SK-N-SH treated with all-trans-retinoic acid at 6 μM for 48 hours (cell line): ENCODE measurements around the gene RHOXF1.

Source experiments
- ATAC-seq: fragments of 200-7000 bp; cut with Tn5 transposase; 3 replicates; pipeline ENCODE4 v1.9.1; 2020; ENCODE audit warnings: mild to moderate bottlenecking, moderate library complexity
- ARNTL ChIP-seq: fragments of 450-650 bp; formaldehyde crosslinking; IDR thresholded peaks from 2 replicates; pipeline ENCODE4 v1.5.0; 2020; ENCODE audit warnings: low read depth, mild to moderate bottlenecking, moderate library complexity, borderline replicate concordance
- BACH2 ChIP-seq: fragments of 250-450 bp; sonication (Bioruptor Pico); IDR thresholded peaks from 2 replicates; pipeline ENCODE4 v1.9.0; 2021; ENCODE audit warnings: mild to moderate bottlenecking, borderline replicate concordance
- CREB5 ChIP-seq: fragments of 250-450 bp; sonication (Bioruptor Pico); IDR thresholded peaks from 2 replicates; pipeline ENCODE4 v1.5.1; 2020; ENCODE audit warnings: low read depth, mild to moderate bottlenecking, moderate library complexity
- CSDC2 ChIP-seq: fragments of 250-450 bp; sonication (Bioruptor Pico); IDR thresholded peaks from 2 replicates; pipeline ENCODE4 v1.5.0; 2020; ENCODE audit warnings: mild to moderate bottlenecking, moderate library complexity
- CSRNP3 ChIP-seq: fragments of 250-450 bp; sonication (Bioruptor Pico); IDR thresholded peaks from 2 replicates; pipeline ENCODE4 v1.5.1; 2021; ENCODE audit warnings: mild to moderate bottlenecking, moderate library complexity
- ESRRG ChIP-seq: fragments of 250-450 bp; sonication (Bioruptor Pico); IDR thresholded peaks from 2 replicates; pipeline ENCODE4 v1.6.1; 2021; ENCODE audit warnings: mild to moderate bottlenecking
- ISL1 ChIP-seq: fragments of 250-450 bp; sonication (Bioruptor Pico); IDR thresholded peaks from 2 replicates; pipeline ENCODE4 v2.1.2; 2022; ENCODE audit warnings: mild to moderate bottlenecking, moderate library complexity
- OSR1 ChIP-seq: fragments of 250-450 bp; sonication (Bioruptor Pico); IDR thresholded peaks from 2 replicates; pipeline ENCODE4 v1.8.0; 2022; ENCODE audit warnings: moderate library complexity, mild to moderate bottlenecking, inconsistent platforms
- PATZ1 ChIP-seq: fragments of 250-450 bp; sonication (Bioruptor Pico); IDR thresholded peaks from 2 replicates; pipeline ENCODE4 v1.8.0; 2020; ENCODE audit warnings: mild to moderate bottlenecking, moderate library complexity, borderline replicate concordance
- POU6F1 ChIP-seq: fragments of 250-450 bp; sonication (Bioruptor Pico); IDR thresholded peaks from 2 replicates; pipeline ENCODE4 v1.8.0; 2021; ENCODE audit warnings: low read depth, mild to moderate bottlenecking, moderate library complexity, borderline replicate concordance
- PPARA ChIP-seq: fragments of 250-450 bp; sonication (Bioruptor Pico); IDR thresholded peaks from 2 replicates; pipeline ENCODE4 v1.5.0; 2020; ENCODE audit warnings: mild to moderate bottlenecking, borderline replicate concordance
- RARB ChIP-seq: fragments of 250-450 bp; sonication (Bioruptor Pico); IDR thresholded peaks from 2 replicates; pipeline ENCODE4 v1.8.0; 2021; ENCODE audit warnings: mild to moderate bottlenecking, moderate library complexity
- SNAI2 ChIP-seq: fragments of 250-450 bp; sonication (Bioruptor Pico); IDR thresholded peaks from 2 replicates; pipeline ENCODE4 v1.5.0; 2020; ENCODE audit warnings: mild to moderate bottlenecking, moderate library complexity
- TSHZ2 ChIP-seq: fragments of 250-450 bp; sonication (Bioruptor Pico); IDR thresholded peaks from 2 replicates; pipeline ENCODE4 v1.5.0; 2020; ENCODE audit warnings: mild to moderate bottlenecking, moderate library complexity
- ZC3H10 ChIP-seq: fragments of 250-450 bp; sonication (Bioruptor Pico); IDR thresholded peaks from 2 replicates; pipeline ENCODE4 v1.5.1; 2021; ENCODE audit warnings: mild to moderate bottlenecking, moderate library complexity
- ZFP3 ChIP-seq: fragments of 250-450 bp; sonication (Bioruptor Pico); IDR thresholded peaks from 2 replicates; pipeline ENCODE4 v1.5.0; 2020; ENCODE audit warnings: mild to moderate bottlenecking, moderate library complexity
- ZNF565 ChIP-seq: fragments of 450-650 bp; formaldehyde crosslinking; conservative IDR thresholded peaks from 2 replicates; pipeline ENCODE4 v1.5.0; 2020; ENCODE audit warnings: low read depth, mild to moderate bottlenecking, moderate library complexity
- ZNF70 ChIP-seq: fragments of 450-650 bp; formaldehyde crosslinking; IDR thresholded peaks from 2 replicates; pipeline ENCODE4 v1.5.0; 2020; ENCODE audit warnings: mild to moderate bottlenecking, moderate library complexity
- ZNF8 ChIP-seq: fragments of 450-650 bp; formaldehyde crosslinking; IDR thresholded peaks from 2 replicates; pipeline ENCODE4 v1.5.0; 2020; ENCODE audit warnings: mild to moderate bottlenecking, moderate library complexity

RHOXF1 gene

GRCh38 chrX:120125444-120125843 lies 9.7 kb upstream of the RHOXF1 start:
- ATAC-seq, result no peak; the same call in 2 of the 3 replicates
- no peak for TF ChIP-seq BACH2 (CRISPR knock-in tag)
- TF ChIP-seq ISL1 (CRISPR knock-in tag), result no peak
- TF ChIP-seq CSDC2 (CRISPR knock-in tag), result no peak
- no peak for TF ChIP-seq ZFP3 (CRISPR knock-in tag)
- TF ChIP-seq ZNF8 (CRISPR knock-in tag), result no peak
- no peak for TF ChIP-seq ESRRG
- no peak for TF ChIP-seq ZC3H10 (CRISPR knock-in tag)
- TF ChIP-seq PATZ1, result no peak
- no peak for TF ChIP-seq PPARA (CRISPR knock-in tag)
- no peak for TF ChIP-seq CSRNP3 (CRISPR knock-in tag)
- TF ChIP-seq ARNTL (CRISPR knock-in tag), result no peak
- TF ChIP-seq, all 23 proteins: peak for 0

- TF ChIP-seq ZNF8 (CRISPR knock-in tag) (no peak), PATZ1 (no peak), RARB (CRISPR knock-in tag) (no peak), TSHZ2 (no peak), CREB5 (CRISPR knock-in tag) (no peak), ZC3H10 (CRISPR knock-in tag) (no peak), SNAI2 (CRISPR knock-in tag) (no peak), POU6F1 (CRISPR knock-in tag) (no peak), ARNTL (CRISPR knock-in tag) (no peak), OSR1 (CRISPR knock-in tag) (no peak), BACH2 (CRISPR knock-in tag) (no peak)
- no peak for ATAC-seq
Measured at GRCh38 chrX:120120223-120120622, 4.5 kb upstream of the RHOXF1 start.

GRCh38 chrX:120111611-120112010 lies 4.1 kb downstream of the RHOXF1 start:
- ATAC-seq, result no peak
- TF ChIP-seq ESRRG (no peak), TSHZ2 (no peak), ZNF565 (no peak), PPARA (CRISPR knock-in tag) (no peak), CREB5 (CRISPR knock-in tag) (no peak), ARNTL (CRISPR knock-in tag) (no peak), ZFP3 (CRISPR knock-in tag) (no peak), SNAI2 (CRISPR knock-in tag) (no peak), ZNF70 (CRISPR knock-in tag) (no peak), BACH2 (CRISPR knock-in tag) (no peak), CSRNP3 (CRISPR knock-in tag) (no peak), ZNF8 (CRISPR knock-in tag) (no peak)
